HEK293 (cell line): Measurements from ENCODE around the gene ASB17.
"Not testable (repeated sequence)": the region's sequence is repeated elsewhere in the genome, so short reads cannot be mapped to it uniquely, and the experiment has no call there.

Experiments used
- CTCF ChIA-PET: fragments of 350-600 bp; formaldehyde crosslinking; extraction: SDS; loops from one replicate; lab custom pipeline; 2021; ENCODE audit warnings: antibody characterized with exemption; lab: Yijun Ruan, JAX
- POLR2A ChIA-PET: fragments of 300-600 bp; formaldehyde crosslinking; extraction: SDS; loops from one replicate; lab custom pipeline; 2020; ENCODE audit warnings: antibody characterized with exemption, inconsistent platforms; lab: Yijun Ruan, JAX
- H3K27ac ChIP-seq: fragments of 200-500 bp; sonication (Bioruptor generic); 2 replicates; pipeline ENCODE4 v1.5.1; 2014; ENCODE audit warnings: low read depth, low read length, control low read depth, inconsistent platforms; ENCODE audit errors: extremely low read depth
- H3K36me3 ChIP-seq, 2 experiments: fragments of 200-500 bp in 1 of 2; sonication (Bioruptor generic) in 1 of 2; 1 replicate in 1 of 2; 2 replicates in 1 of 2; pipeline ENCODE4 v1.5.1; 2014 to 2017; ENCODE audit warnings: inconsistent platforms in 2 of 2, low read length in 2 of 2; ENCODE audit not compliant: control insufficient read depth in 2 of 2, insufficient read depth in 1 of 2
- H3K4me1 ChIP-seq: fragments of 200-500 bp; sonication (Bioruptor generic); 2 replicates; pipeline ENCODE4 v1.5.1; 2014; ENCODE audit warnings: mild to moderate bottlenecking, low read length, inconsistent platforms; ENCODE audit not compliant: control insufficient read depth, insufficient read depth
- H3K4me3 ChIP-seq: 2 replicates; pipeline ENCODE4 v1.5.1; 2011; ENCODE audit warnings: low read depth, mild to moderate bottlenecking, control low read depth, low read length, moderate library complexity
- H3K9me3 ChIP-seq: fragments of 200-500 bp; sonication (Bioruptor generic); 2 replicates; pipeline ENCODE4 v1.5.1; 2014; ENCODE audit warnings: low read depth, low read length, inconsistent platforms; ENCODE audit not compliant: control insufficient read depth, insufficient read depth
- ATF2 ChIP-seq: fragments of 450-650 bp; formaldehyde crosslinking; IDR thresholded peaks from 2 replicates; pipeline ENCODE4 v1.5.1; 2016; ENCODE audit warnings: missing biosample characterization, missing genetic modification characterization, low read depth
- FEZF1 ChIP-seq: fragments of 450-650 bp; formaldehyde crosslinking; IDR thresholded peaks from 2 replicates; pipeline ENCODE4 v1.5.1; 2016; ENCODE audit warnings: missing biosample characterization, missing genetic modification characterization
- KLF7 ChIP-seq: fragments of 450-650 bp; formaldehyde crosslinking; IDR thresholded peaks from 2 replicates; pipeline ENCODE4 v1.5.1; 2016; ENCODE audit warnings: missing biosample characterization, missing genetic modification characterization, borderline replicate concordance
- SP3 ChIP-seq: fragments of 450-650 bp; formaldehyde crosslinking; IDR thresholded peaks from 2 replicates; pipeline ENCODE4 v1.5.1; 2016; ENCODE audit warnings: missing biosample characterization, missing genetic modification characterization
- ZNF121 ChIP-seq: fragments of 450-650 bp; formaldehyde crosslinking; IDR thresholded peaks from 2 replicates; pipeline ENCODE4 v1.5.1; 2016; ENCODE audit warnings: missing biosample characterization, missing genetic modification characterization
- ZNF19 ChIP-seq: fragments of 450-650 bp; formaldehyde crosslinking; IDR thresholded peaks from 2 replicates; pipeline ENCODE4; 2016; ENCODE audit warnings: missing biosample characterization, missing genetic modification characterization, low read depth
- ZNF223 ChIP-seq: fragments of 450-650 bp; formaldehyde crosslinking; IDR thresholded peaks from 2 replicates; pipeline ENCODE4 v1.5.1; 2016; ENCODE audit warnings: missing biosample characterization, missing genetic modification characterization
- ZNF350 ChIP-seq: fragments of 450-650 bp; formaldehyde crosslinking; IDR thresholded peaks from 2 replicates; pipeline ENCODE4 v1.5.0; 2017; ENCODE audit warnings: missing biosample characterization, mild to moderate bottlenecking, missing genetic modification characterization
- ZNF354C ChIP-seq: fragments of 450-650 bp; formaldehyde crosslinking; IDR thresholded peaks from 2 replicates; pipeline ENCODE4 v1.5.1; 2016; ENCODE audit warnings: missing biosample characterization, missing genetic modification characterization, low read depth, borderline replicate concordance
- ZNF473 ChIP-seq: fragments of 450-650 bp; formaldehyde crosslinking; IDR thresholded peaks from 2 replicates; pipeline ENCODE4 v1.5.1; 2017; ENCODE audit warnings: missing biosample characterization, missing genetic modification characterization
- ZNF48 ChIP-seq: fragments of 450-650 bp; formaldehyde crosslinking; IDR thresholded peaks from 2 replicates; pipeline ENCODE4 v1.5.1; 2016; ENCODE audit warnings: missing biosample characterization, missing genetic modification characterization
- ZNF501 ChIP-seq: fragments of 450-650 bp; formaldehyde crosslinking; IDR thresholded peaks from 2 replicates; pipeline ENCODE4 v1.5.1; 2016; ENCODE audit warnings: missing biosample characterization, missing genetic modification characterization
- ZNF600 ChIP-seq: fragments of 450-650 bp; formaldehyde crosslinking; IDR thresholded peaks from 2 replicates; pipeline ENCODE4 v1.5.1; 2016; ENCODE audit warnings: missing biosample characterization, missing genetic modification characterization
- ZNF624 ChIP-seq: fragments of 450-650 bp; formaldehyde crosslinking; IDR thresholded peaks from 2 replicates; pipeline ENCODE4 v1.5.1; 2017; ENCODE audit warnings: missing biosample characterization, missing genetic modification characterization
- ZNF629 ChIP-seq: fragments of 450-650 bp; formaldehyde crosslinking; IDR thresholded peaks from 2 replicates; pipeline ENCODE4 v1.5.1; 2017; ENCODE audit warnings: missing biosample characterization, missing genetic modification characterization
- ZNF660 ChIP-seq: fragments of 450-650 bp; IDR thresholded peaks from 2 replicates; pipeline ENCODE4 v1.5.1; 2018; ENCODE audit warnings: missing biosample characterization, mild to moderate bottlenecking, missing genetic modification characterization
- ZSCAN23 ChIP-seq: fragments of 450-650 bp; formaldehyde crosslinking; IDR thresholded peaks from 2 replicates; pipeline ENCODE4 v1.5.1; 2016; ENCODE audit warnings: missing biosample characterization, missing genetic modification characterization
- TF ChIP-seq, protein P1 (sequence below): fragments of 450-650 bp; formaldehyde crosslinking; IDR thresholded peaks from 2 replicates; pipeline ENCODE4 v1.5.1; 2016; ENCODE audit warnings: missing biosample characterization, missing genetic modification characterization
- TF ChIP-seq, protein P2 (sequence below): fragments of 450-650 bp; formaldehyde crosslinking; IDR thresholded peaks from 2 replicates; pipeline ENCODE4 v1.5.1; 2016; ENCODE audit warnings: missing biosample characterization, missing genetic modification characterization
- TF ChIP-seq, protein P3 (sequence below): fragments of 450-650 bp; formaldehyde crosslinking; IDR thresholded peaks from 2 replicates; pipeline ENCODE4 v1.5.1; 2017; ENCODE audit warnings: missing biosample characterization, missing genetic modification characterization
- TF ChIP-seq, protein P4 (sequence below): fragments of 450-650 bp; formaldehyde crosslinking; IDR thresholded peaks from 2 replicates; pipeline ENCODE4 v1.5.1; 2016; ENCODE audit warnings: missing biosample characterization, missing genetic modification characterization, borderline replicate concordance

Gene ASB17

DNA sequence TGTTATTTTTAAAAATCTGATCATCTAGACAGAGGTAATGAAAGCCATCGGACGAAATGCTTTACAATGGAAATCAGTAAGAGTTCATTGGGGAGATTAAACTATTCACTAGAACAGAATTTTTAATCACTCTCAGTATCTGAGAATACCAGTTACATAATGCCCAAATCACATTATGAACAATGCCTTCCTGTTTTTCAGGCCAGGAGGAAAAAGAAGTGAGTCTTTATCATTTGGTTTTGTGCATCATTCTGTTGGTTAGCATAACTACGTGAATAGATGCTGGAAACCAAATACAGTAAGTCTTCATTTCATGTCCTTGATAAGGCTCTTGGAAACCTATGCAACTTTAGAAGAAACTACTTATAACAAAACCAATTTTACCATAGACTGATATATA, 18.0 kb upstream of the ASB17 start (continued):
- TF ChIP-seq SP3 (tag by site-specific recombination) (no peak), FEZF1 (no peak), ZNF121 (tag by site-specific recombination) (no peak)

DNA sequence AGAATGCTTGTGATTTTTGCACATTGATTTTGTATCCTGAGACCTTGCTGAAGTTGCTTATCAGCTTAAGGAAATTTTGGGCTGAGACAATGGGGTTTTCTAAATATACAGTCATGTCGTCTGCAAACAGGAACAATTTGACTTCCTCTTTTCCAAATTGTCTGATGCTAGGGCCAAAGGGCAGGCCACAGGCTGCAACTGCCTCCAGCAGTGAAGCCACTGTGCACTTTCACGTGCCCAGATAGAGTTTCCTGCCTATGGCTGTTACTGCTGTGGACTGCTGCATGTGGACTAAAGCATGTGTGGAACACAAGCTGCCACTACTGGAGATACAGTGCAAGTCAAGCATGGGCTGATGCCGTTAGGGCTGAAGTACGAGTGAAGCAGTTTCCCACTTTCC, 10.8 kb upstream of the ASB17 start:
- H3K9me3 ChIP-seq, H3K27ac ChIP-seq, POLR2A ChIA-PET, CTCF ChIA-PET, H3K36me3 ChIP-seq, H3K4me3 ChIP-seq, H3K4me1 ChIP-seq: not testable (repeated sequence)

GRCh38 chr1:75937034-75937433, 4.8 kb upstream of the ASB17 start:
- H3K4me3 ChIP-seq, result no peak overlapping the region
- POLR2A ChIA-PET, result no interaction called here
- TF ChIP-seq ZNF473 (tag by site-specific recombination) (no peak), ATF2 (tag by site-specific recombination) (no peak), ZNF624 (tag by site-specific recombination) (no peak), ZNF48 (tag by site-specific recombination) (no peak), ZNF660 (tag by site-specific recombination) (no peak), ZNF19 (tag by site-specific recombination) (no peak), ZNF629 (tag by site-specific recombination) (no peak), ZNF350 (no peak), KLF7 (no peak), ZNF600 (tag by site-specific recombination) (no peak), ZNF501 (tag by site-specific recombination) (no peak), ZSCAN23 (no peak), ZNF223 (tag by site-specific recombination) (no peak), ZNF354C (tag by site-specific recombination) (no peak)
- TF ChIP-seq, protein P1, sequence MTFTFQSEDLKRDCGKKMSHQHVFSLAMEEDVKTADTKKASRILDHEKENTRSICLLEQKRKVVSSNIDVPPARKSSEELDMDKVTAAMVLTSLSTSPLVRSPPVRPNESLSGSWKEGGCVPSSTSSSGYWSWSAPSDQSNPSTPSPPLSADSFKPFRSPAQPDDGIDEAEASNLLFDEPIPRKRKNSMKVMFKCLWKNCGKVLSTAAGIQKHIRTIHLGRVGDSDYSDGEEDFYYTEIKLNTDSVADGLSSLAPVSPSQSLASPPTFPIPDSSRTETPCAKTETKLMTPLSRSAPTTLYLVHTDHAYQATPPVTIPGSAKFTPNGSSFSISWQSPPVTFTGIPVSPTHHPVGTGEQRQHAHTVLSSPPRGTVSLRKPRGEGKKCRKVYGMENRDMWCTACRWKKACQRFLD (tag by site-specific recombination), result no peak
- TF ChIP-seq, protein P2, sequence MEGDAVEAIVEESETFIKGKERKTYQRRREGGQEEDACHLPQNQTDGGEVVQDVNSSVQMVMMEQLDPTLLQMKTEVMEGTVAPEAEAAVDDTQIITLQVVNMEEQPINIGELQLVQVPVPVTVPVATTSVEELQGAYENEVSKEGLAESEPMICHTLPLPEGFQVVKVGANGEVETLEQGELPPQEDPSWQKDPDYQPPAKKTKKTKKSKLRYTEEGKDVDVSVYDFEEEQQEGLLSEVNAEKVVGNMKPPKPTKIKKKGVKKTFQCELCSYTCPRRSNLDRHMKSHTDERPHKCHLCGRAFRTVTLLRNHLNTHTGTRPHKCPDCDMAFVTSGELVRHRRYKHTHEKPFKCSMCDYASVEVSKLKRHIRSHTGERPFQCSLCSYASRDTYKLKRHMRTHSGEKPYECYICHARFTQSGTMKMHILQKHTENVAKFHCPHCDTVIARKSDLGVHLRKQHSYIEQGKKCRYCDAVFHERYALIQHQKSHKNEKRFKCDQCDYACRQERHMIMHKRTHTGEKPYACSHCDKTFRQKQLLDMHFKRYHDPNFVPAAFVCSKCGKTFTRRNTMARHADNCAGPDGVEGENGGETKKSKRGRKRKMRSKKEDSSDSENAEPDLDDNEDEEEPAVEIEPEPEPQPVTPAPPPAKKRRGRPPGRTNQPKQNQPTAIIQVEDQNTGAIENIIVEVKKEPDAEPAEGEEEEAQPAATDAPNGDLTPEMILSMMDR, result no peak
- TF ChIP-seq, protein P3, sequence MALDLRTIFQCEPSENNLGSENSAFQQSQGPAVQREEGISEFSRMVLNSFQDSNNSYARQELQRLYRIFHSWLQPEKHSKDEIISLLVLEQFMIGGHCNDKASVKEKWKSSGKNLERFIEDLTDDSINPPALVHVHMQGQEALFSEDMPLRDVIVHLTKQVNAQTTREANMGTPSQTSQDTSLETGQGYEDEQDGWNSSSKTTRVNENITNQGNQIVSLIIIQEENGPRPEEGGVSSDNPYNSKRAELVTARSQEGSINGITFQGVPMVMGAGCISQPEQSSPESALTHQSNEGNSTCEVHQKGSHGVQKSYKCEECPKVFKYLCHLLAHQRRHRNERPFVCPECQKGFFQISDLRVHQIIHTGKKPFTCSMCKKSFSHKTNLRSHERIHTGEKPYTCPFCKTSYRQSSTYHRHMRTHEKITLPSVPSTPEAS (tag by site-specific recombination), result no peak
- TF ChIP-seq, protein P4, sequence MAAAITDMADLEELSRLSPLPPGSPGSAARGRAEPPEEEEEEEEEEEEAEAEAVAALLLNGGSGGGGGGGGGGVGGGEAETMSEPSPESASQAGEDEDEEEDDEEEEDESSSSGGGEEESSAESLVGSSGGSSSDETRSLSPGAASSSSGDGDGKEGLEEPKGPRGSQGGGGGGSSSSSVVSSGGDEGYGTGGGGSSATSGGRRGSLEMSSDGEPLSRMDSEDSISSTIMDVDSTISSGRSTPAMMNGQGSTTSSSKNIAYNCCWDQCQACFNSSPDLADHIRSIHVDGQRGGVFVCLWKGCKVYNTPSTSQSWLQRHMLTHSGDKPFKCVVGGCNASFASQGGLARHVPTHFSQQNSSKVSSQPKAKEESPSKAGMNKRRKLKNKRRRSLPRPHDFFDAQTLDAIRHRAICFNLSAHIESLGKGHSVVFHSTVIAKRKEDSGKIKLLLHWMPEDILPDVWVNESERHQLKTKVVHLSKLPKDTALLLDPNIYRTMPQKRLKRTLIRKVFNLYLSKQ (tag by site-specific recombination), result no peak
- H3K36me3 ChIP-seq, result no peaks in the 10 kb centered on the region
- H3K4me1 ChIP-seq, result peaks cover 9% of the 10 kb centered on the region
- no peak overlapping the region for H3K27ac ChIP-seq
- CTCF ChIA-PET, result interaction anchor here (0.5 to 0.6 kb wide), 2 partner anchors 204 to 1189 kb away, joined by 3 read pairs; no protein-coding TSS in a partner anchor
- H3K9me3 ChIP-seq, result no peaks in the 10 kb centered on the region
